ENCODE data around the gene ILDR2.

Gene ILDR2

GRCh38 chr1:166905136-166905535, 70.2 kb downstream of the ILDR2 start:
- TF ChIP-seq, protein P1, sequence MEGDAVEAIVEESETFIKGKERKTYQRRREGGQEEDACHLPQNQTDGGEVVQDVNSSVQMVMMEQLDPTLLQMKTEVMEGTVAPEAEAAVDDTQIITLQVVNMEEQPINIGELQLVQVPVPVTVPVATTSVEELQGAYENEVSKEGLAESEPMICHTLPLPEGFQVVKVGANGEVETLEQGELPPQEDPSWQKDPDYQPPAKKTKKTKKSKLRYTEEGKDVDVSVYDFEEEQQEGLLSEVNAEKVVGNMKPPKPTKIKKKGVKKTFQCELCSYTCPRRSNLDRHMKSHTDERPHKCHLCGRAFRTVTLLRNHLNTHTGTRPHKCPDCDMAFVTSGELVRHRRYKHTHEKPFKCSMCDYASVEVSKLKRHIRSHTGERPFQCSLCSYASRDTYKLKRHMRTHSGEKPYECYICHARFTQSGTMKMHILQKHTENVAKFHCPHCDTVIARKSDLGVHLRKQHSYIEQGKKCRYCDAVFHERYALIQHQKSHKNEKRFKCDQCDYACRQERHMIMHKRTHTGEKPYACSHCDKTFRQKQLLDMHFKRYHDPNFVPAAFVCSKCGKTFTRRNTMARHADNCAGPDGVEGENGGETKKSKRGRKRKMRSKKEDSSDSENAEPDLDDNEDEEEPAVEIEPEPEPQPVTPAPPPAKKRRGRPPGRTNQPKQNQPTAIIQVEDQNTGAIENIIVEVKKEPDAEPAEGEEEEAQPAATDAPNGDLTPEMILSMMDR (IDR thresholded peaks at IDR 0.05; ENCODE audit: insufficient read depth, low read depth, low read length, missing control alignments): no peak
- H3K4me3 ChIP-seq (ENCODE audit: low read depth, low read length): no peak overlapping the region
- DNase-seq (ENCODE audit: low read depth): no peak

DNA sequence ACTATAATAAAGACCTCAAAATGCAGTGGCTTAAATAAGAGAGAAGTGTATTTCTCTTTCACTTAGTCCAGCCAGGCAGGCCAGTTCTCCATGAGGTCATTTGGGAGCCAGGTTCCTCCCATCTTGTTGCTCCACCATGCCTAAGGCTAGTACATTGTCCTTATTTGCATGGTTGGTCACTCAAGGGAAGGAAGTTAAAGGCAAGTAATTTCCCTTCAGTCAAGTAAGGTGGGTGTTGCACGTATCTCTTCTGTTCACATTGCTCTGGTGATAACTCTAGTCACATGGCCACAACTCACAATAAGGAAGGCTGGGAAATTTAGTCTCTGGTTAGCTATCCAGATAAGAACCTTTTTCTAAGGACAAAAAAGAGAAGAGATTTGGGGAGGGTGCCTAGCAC, 72.1 kb downstream of the ILDR2 start:
- peak; percentile 9 for DNase-seq (ENCODE audit: low read depth)

DNA sequence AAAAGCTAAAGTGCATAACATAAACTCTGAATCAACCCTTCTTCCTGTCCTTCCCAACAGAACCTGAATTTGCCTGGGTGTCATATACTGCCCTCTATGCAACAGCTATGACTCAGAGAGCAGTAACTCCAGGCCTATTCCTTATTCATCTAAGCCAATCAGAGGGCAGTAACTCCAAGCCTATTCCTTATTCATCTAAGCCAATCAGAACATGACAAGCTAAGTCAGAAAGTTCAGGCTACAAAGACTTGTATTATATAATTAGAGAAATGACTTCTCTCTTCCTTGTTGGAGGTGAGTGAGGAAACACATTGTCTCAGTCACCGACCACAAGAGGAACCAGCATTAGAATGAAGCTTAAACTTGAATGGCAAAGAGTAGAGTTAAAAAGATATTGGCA, 73.1 kb downstream of the ILDR2 start:
- no peak overlapping the region for H3K4me3 ChIP-seq (ENCODE audit: low read depth, low read length)
- TF ChIP-seq, protein P1 (IDR thresholded peaks at IDR 0.05; ENCODE audit: insufficient read depth, low read depth, low read length, missing control alignments): no peak
- no peak for DNase-seq (ENCODE audit: low read depth)

More for the DNA sequence above, 72.1 kb downstream of the ILDR2 start:
- TF ChIP-seq, protein P1 (IDR thresholded peaks at IDR 0.05; ENCODE audit: insufficient read depth, low read depth, low read length, missing control alignments): no peak
- H3K4me3 ChIP-seq (ENCODE audit: low read depth, low read length): no peak overlapping the region

DNA sequence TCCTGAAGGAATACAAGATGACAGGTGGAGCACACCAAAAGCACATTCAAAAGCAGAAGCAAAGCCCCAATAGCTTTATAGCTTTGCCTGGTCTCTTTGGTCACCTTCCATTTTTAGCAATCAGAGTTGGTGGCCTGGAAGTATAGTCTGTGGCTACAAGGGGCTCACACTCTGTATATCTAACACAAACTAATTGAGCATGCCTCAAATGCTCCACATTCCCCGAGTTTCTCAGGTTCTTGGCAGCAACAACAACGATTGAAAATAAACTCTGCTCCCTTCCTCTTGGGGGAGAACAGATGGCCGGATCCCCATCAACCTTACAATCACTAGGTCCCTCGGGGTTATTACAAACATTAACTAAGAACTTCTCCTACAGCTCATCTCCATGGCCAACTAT, 74.4 kb downstream of the ILDR2 start:
- H3K4me3 ChIP-seq (ENCODE audit: low read depth, low read length): no peak overlapping the region
- no peak for DNase-seq (ENCODE audit: low read depth)
- TF ChIP-seq, protein P1 (IDR thresholded peaks at IDR 0.05; ENCODE audit: insufficient read depth, low read depth, low read length, missing control alignments): no peak

DNA sequence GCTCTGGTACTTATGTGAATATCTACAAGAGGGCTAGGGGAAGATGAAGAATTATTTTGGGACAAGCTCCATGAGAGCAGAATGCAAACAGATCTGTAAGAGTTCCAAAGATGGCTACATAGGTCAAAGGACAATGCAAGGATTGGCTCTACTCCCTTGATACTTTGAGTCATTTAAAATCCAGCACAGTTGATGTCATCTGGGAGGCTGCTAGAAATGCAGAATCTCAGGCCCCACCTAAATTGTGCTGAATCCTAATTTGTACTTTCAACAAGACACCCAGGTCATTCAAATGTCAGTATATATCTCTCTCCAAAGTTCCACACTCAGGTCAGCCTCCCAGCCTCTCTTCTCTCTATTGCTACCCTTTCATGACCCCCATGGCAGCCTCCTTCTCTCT, 75.6 kb downstream of the ILDR2 start:
- TF ChIP-seq, protein P1 (IDR thresholded peaks at IDR 0.05; ENCODE audit: insufficient read depth, low read depth, low read length, missing control alignments): no peak
- DNase-seq (ENCODE audit: low read depth): no peak
- no peak overlapping the region for H3K4me3 ChIP-seq (ENCODE audit: low read depth, low read length)

DNA sequence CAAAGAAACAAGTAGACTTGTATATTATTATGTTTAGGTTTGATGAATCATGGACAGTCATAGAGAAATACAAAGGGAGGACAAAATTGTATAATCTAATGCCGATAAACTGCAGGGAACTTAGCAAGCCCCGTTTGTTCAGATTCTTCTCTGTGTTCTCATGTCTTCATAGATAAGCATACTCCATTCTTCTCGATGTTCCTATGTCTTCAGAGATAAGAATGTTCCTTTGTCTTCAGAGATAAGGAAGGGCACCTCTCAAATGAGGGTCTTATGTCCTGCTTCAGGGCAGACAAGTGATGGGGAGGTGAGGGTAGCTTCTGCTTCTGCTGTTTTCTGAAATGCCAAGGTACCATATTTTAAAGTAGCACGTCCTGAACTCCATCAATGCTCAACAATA, 79.6 kb downstream of the ILDR2 start:
- TF ChIP-seq, protein P1 (IDR thresholded peaks at IDR 0.05; ENCODE audit: insufficient read depth, low read depth, low read length, missing control alignments): no peak
- no peak overlapping the region for H3K4me3 ChIP-seq (ENCODE audit: low read depth, low read length)
- DNase-seq (ENCODE audit: low read depth): no peak

DNA sequence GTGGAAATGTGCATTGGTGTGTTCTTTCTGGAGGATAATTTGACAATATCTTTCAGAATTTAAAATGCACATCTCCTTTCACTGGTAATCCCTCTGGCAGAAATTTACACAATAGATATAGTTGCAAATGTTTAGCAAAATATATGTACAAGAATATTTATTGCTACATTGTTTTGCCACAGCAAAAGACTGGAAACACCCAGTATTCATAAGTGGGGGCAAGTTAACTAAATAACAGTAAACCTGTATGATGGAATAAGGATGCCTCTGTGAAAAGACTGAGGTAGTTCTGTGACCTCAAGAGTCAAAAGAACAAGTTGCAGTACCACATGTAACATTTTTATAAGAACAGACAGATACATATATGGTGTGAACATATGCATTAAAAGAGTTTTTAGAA, 85.6 kb downstream of the ILDR2 start:
- no peak for DNase-seq (ENCODE audit: low read depth)
- H3K4me3 ChIP-seq (ENCODE audit: low read depth, low read length): no peak overlapping the region
- TF ChIP-seq, protein P1 (IDR thresholded peaks at IDR 0.05; ENCODE audit: insufficient read depth, low read depth, low read length, missing control alignments): no peak

All from GM12865 (cell line).